Right lobe of liver (tissue), 6 donors: ENCODE measurements around the gene HSD17B8. TPM values are rescaled to one million over a fixed set of nuclear protein-coding genes. Genes with fewer than 3 reads are reported as not detected.

Experiments used
- ATAC-seq, 4 donors: fragments of 200-7000 bp; cut with Tn5 transposase; one replicate each; pipeline ENCODE4 v1.9.1; 2020; ENCODE audit warnings: mild to moderate bottlenecking in 4 of 4, moderate library complexity in 4 of 4
- DNase-seq, 3 donors: peaks; one replicate each; pipeline ENCODE4 v3.0.0-alpha.2; 2020
- H3K27ac ChIP-seq, 3 donors: fragments of 200-600 bp; one replicate each; pipeline ENCODE4 v1.8.0; 2022
- H3K27me3 ChIP-seq, 2 donors: fragments of 200-600 bp; one replicate each; pipeline ENCODE4 v1.8.0; 2022
- H3K36me3 ChIP-seq, 4 donors: fragments of 200-600 bp; sonication (generic) in 1 of 4; one replicate each; pipeline versions ENCODE4 v1.5.1 to v1.8.0; 2017 to 2022; ENCODE audit warnings: control low read depth in 1 of 4
- H3K4me1 ChIP-seq, 4 donors: fragments of 200-600 bp; sonication (generic) in 1 of 4; one replicate each; pipeline versions ENCODE4 v1.5.1 to v1.8.0; 2017 to 2022; ENCODE audit warnings: control low read depth in 1 of 4
- H3K4me3 ChIP-seq, 3 donors: fragments of 200-600 bp; one replicate each; pipeline ENCODE4 v1.8.0; 2022
- H3K9me3 ChIP-seq, 4 donors: fragments of 200-600 bp; sonication (generic) in 1 of 4; one replicate each; pipeline versions ENCODE4 v1.5.1 to v1.8.0; 2017 to 2022; ENCODE audit warnings: control low read depth in 1 of 4
- POLR2A ChIP-seq: fragments of 450-650 bp; IDR thresholded peaks from one replicate; pipeline ENCODE4 v1.6.1; 2017; ENCODE audit warnings: antibody characterized with exemption, mild to moderate bottlenecking
- WGBS: methylation state at CpG from one replicate; pipeline ENCODE4 v1.1.6; 2018; ENCODE audit warnings: low coverage, low lambda C conversion rate; ENCODE audit not compliant: insufficient coverage; ENCODE audit errors: missing lambda C conversion rate; 5-methylcytosine and 5-hydroxymethylcytosine counted together
- intact Hi-C, 2 donors: fragments of 100-400 bp; cut with DNase I; formaldehyde crosslinking; loops; one replicate each; pipeline versions ENCODE4 v1.11.2 to v1.14.1; 2022
- total RNA-seq, 6 experiments: library from RNA; depleted of rRNA in 2 of 6; stranded (reverse); fragments of >200 nt in 2 of 6; fragmentation: NEBNext Ultra II Directional in 3 of 6; extraction: Animal tissue kit (Norgen Biotek cat#: 25700) in 3 of 6; gene quantifications; one replicate each; pipeline versions ENCODE4 v1.1.0 to v1.2.4, GENCODE V29; 2016 to 2023
- TF ChIP-seq, protein P1 (sequence below), 4 donors: fragments of 200-600 bp in 3 of 4; fragments of 450-650 bp in 1 of 4; IDR thresholded peaks; one replicate each; pipeline versions ENCODE4 v1.5.1 to v1.8.0; 2016 to 2022; ENCODE audit warnings: antibody characterized with exemption in 4 of 4, mild to moderate bottlenecking in 2 of 4
- donor health status: DM: no; HTN: yes; CAD: no.
- donor health status: DM: no; HTN: no; CAD: no.
- donor health status: DM: no; HTN: no; CAD: no.
- donor health status: DM: no; HTN: yes; CAD: no.
- donor health status: DM: no; HTN: yes; CAD: no.

The HSD17B8 gene
- total RNA-seq, 6 experiments from 2014 or later = 14.3 to 39.8 (median 33.8) TPM

DNA sequence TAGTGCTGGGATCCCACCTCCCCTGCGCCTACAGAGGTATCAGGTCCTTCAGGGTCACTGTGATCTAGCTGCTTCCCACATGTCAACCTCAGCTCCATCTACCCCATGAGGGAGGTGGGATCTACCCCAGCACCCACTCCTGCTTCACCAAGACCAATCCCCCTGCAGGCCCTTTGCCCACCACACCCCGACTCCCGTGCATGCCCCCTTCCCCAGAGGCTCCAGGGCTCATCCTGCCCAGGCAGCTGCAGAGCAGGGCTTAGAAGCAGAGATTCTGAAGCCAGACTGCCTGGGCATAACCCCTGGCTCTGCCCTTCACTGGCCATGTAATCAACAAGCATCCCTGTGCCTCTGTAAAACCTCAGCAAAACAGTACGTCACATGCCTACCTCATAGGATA is 29.7 kb upstream of the HSD17B8 start:
- TF ChIP-seq, protein P1, sequence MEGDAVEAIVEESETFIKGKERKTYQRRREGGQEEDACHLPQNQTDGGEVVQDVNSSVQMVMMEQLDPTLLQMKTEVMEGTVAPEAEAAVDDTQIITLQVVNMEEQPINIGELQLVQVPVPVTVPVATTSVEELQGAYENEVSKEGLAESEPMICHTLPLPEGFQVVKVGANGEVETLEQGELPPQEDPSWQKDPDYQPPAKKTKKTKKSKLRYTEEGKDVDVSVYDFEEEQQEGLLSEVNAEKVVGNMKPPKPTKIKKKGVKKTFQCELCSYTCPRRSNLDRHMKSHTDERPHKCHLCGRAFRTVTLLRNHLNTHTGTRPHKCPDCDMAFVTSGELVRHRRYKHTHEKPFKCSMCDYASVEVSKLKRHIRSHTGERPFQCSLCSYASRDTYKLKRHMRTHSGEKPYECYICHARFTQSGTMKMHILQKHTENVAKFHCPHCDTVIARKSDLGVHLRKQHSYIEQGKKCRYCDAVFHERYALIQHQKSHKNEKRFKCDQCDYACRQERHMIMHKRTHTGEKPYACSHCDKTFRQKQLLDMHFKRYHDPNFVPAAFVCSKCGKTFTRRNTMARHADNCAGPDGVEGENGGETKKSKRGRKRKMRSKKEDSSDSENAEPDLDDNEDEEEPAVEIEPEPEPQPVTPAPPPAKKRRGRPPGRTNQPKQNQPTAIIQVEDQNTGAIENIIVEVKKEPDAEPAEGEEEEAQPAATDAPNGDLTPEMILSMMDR (IDR thresholded peaks at IDR 0.05) = no peak
- TF ChIP-seq POLR2A = no peak
- Histone ChIP-seq H3K27me3 (no peaks in the 10 kb centered on the region), H3K9me3 (no peaks in the 10 kb centered on the region), H3K27ac (no peak overlapping the region), H3K4me1 (no peaks in the 10 kb centered on the region), H3K36me3 (no peaks in the 10 kb centered on the region), H3K4me3 (no peak overlapping the region)
- intact Hi-C loops = no loop called here
- ATAC-seq (no peak), DNase-seq (no peak)
- WGBS = 79% methylated on average over 3 of the region's 4 CpGs

DNA sequence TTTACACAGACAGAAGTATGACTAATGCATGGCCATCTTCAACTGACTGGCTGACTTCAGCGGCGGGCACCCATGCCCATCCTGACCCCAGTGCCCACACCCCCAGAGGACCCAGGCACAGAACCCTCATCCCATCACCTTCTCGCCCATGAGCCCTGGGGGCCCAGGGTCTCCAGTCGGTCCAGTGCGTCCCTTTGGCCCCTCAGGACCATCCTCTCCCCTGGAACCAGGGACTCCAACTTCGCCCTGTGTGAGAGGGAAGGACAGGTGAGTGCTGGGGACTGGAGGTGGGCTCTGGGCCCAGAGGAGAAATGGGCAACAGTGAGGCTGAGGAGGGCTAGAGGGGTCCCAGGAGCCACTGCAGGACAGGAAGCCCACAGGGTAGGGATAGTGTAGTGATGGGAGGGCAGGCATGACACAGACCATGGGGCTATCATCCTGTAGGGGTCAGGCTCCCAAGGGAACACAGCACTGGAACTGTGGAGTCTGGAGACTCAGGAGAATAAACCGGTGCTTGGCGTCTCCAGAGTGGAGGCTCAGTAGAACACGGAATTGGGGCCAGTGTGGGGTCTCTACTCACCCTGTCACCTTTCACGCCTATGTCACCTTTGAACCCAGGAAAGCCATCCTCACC is 28.9 kb upstream of the HSD17B8 start:
- Histone ChIP-seq H3K4me1 (no peaks in the 10 kb centered on the region), H3K27me3 (no peaks in the 10 kb centered on the region), H3K36me3 (no peaks in the 10 kb centered on the region), H3K9me3 (no peaks in the 10 kb centered on the region), H3K4me3 (no peak overlapping the region), H3K27ac (no peak overlapping the region)
- ATAC-seq = peak in 1 of 4 donors; percentile 16
- no peak for DNase-seq
- TF ChIP-seq, protein P1 (IDR thresholded peaks at IDR 0.05) = peak in 1 of 4 donors; percentile 10
- no peak for TF ChIP-seq POLR2A
- 67% methylated on average over 1 of the region's 10 CpGs for WGBS
- intact Hi-C loops = no loop called here

GRCh38 chr6:33176906-33177305 is 27.5 kb upstream of the HSD17B8 start:
- no peaks in the 10 kb centered on the region for H3K27me3 ChIP-seq
- no peaks in the 10 kb centered on the region for H3K4me1 ChIP-seq
- no peaks in the 10 kb centered on the region for H3K36me3 ChIP-seq
- 76% methylated on average over 3 of the region's 7 CpGs for WGBS
- no peak for ATAC-seq
- H3K9me3 ChIP-seq = no peaks in the 10 kb centered on the region
- intact Hi-C loops = no loop called here
- no peak overlapping the region for H3K27ac ChIP-seq
- no peak for DNase-seq
- no peak overlapping the region for H3K4me3 ChIP-seq
- no peak for TF ChIP-seq POLR2A
- TF ChIP-seq, protein P1 (IDR thresholded peaks at IDR 0.05) = no peak

DNA sequence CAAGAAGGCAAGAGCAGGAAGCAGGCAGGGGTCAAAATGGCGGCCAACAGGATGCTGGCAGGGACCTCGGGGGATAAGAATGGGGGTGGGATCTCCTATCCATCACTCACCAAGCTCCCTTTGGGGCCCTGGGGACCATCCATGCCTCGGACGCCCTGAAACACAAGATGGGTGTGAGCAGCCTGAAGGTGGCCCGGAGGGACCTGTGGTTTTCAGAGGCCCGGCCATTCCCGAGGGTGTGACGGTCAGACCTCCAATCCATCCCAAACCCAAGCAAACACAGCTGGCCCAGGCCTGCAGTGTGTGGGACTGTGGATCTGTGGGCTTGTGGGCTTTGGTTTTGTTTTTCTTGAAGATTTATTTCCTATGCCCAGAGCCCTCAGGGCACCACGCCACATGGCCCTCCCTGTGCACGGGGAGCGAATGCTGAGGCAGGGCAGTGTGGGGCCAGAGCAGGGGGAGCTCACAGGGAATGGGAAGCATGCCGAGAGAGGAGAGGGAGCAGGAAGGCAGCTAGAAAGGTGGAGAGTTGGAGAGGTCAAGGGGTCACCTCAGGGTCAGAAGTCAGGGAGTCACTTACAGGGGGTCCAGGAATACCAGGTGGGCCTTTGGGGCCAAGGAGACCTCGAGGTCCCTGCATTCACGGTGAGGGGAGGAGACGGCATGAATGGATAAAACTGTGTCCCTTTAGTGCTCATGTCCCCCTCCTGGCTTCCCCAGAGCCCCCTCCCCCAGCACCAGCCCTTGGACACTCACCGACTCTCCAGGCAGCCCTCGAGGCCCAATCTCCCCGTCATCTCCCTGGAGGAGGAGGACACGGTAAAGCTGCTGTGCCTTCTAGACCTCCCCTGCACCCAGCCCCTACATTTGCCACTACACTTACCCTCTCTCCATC is 26.7 kb upstream of the HSD17B8 start:
- Histone ChIP-seq H3K36me3 (no peaks in the 10 kb centered on the region), H3K27me3 (no peaks in the 10 kb centered on the region), H3K4me1 (no peaks in the 10 kb centered on the region), H3K9me3 (no peaks in the 10 kb centered on the region), H3K4me3 (no peak overlapping the region), H3K27ac (no peak overlapping the region)
- no peak for DNase-seq
- TF ChIP-seq, protein P1 (IDR thresholded peaks at IDR 0.05) = no peak
- no peak for TF ChIP-seq POLR2A
- 79% methylated on average over 8 of the region's 19 CpGs for WGBS
- no peak for ATAC-seq
- intact Hi-C loops = no loop called here
